Endothelial cell of umbilical vein (primary cell): Measurements from ENCODE around the gene ACTL7B. TPM values are rescaled to one million over a fixed set of nuclear protein-coding genes. Genes with fewer than 3 reads are reported as not detected.

Source experiments
- BruUV-seq: library from RNA; stranded (reverse); fragments of 400-500 nt; replicated peaks from 2 replicates; lab custom pipeline; 2021; lab: Mats Ljungman, UMichigan
- CTCF ChIA-PET: fragments of 300-600, 350-600 bp; sonication (Branson Sonifier 250); formaldehyde crosslinking; loops from one replicate; lab custom pipeline; 2021; ENCODE audit warnings: antibody characterized with exemption, inconsistent platforms; lab: Charles Lee
- POLR2A ChIA-PET: fragments of 300-600, 350-600 bp; sonication (Branson Sonifier 250); formaldehyde crosslinking; loops from one replicate; lab custom pipeline; 2021; ENCODE audit warnings: antibody characterized with exemption, inconsistent platforms; lab: Charles Lee
- DNase-seq: peaks from one replicate; pipeline ENCODE4 v3.0.0-alpha.2; 2011; ENCODE audit warnings: low read depth, low spot score
- FAIRE-seq: peaks from 2 replicates; lab custom pipeline; 2011; peaks lifted over from hg19 to GRCh38; lab: Jason Lieb, UNC
- H2AFZ ChIP-seq: 2 replicates; pipeline ENCODE4 v1.6.0; 2012; ENCODE audit warnings: low read depth, low read length, control low read depth, inconsistent platforms
- H3K27ac ChIP-seq: 2 replicates; pipeline ENCODE4 v1.5.1; 2011; ENCODE audit warnings: low read depth, mild to moderate bottlenecking, control low read depth, low read length, moderate library complexity; ENCODE audit not compliant: insufficient read depth
- H3K27me3 ChIP-seq, 2 experiments: 2 replicates each; pipeline versions ENCODE4 v1.6.0 to v1.6.1; 2011; ENCODE audit warnings: low read length in 2 of 2, mixed read lengths in 1 of 2; ENCODE audit not compliant: control insufficient read depth in 2 of 2, insufficient read depth in 2 of 2
- H3K36me3 ChIP-seq, 2 experiments: 2 replicates in 1 of 2; 3 replicates in 1 of 2; pipeline ENCODE4 v1.5.1; 2011; ENCODE audit warnings: low read length in 2 of 2, mild to moderate bottlenecking in 1 of 2, moderate library complexity in 1 of 2; ENCODE audit not compliant: control insufficient read depth in 2 of 2, insufficient read depth in 2 of 2; ENCODE audit errors: extremely low read depth in 1 of 2
- H3K4me1 ChIP-seq: 3 replicates; pipeline ENCODE4 v1.5.1; 2011; ENCODE audit warnings: mild to moderate bottlenecking, low read length; ENCODE audit not compliant: control insufficient read depth, insufficient read depth; ENCODE audit errors: extremely low read depth
- H3K4me2 ChIP-seq: 2 replicates; pipeline ENCODE4 v1.6.1; 2011; ENCODE audit warnings: low read length, control low read depth, mixed read lengths; ENCODE audit not compliant: insufficient read depth
- H3K4me3 ChIP-seq, 3 experiments: fragments of 200-600 bp in 1 of 3; sonication (generic), shearing (Covaris generic) in 1 of 3; replicated peaks in 1 of 3; 2 replicates each; pipeline ENCODE4 v1.5.1; 2011 to 2016; ENCODE audit warnings: control low read depth in 3 of 3, low read length in 3 of 3, mild to moderate bottlenecking in 2 of 3, inconsistent platforms in 1 of 3, low read depth in 1 of 3, moderate library complexity in 1 of 3; ENCODE audit not compliant: insufficient read depth in 1 of 3
- H3K79me2 ChIP-seq: 2 replicates; pipeline ENCODE4 v1.6.0; 2012; ENCODE audit warnings: low read length, inconsistent platforms; ENCODE audit not compliant: control insufficient read depth, insufficient read depth
- H3K9ac ChIP-seq: replicated peaks from 2 replicates; pipeline ENCODE3; 2011; ENCODE audit warnings: low read length, control low read depth; ENCODE audit not compliant: insufficient read depth; ENCODE audit errors: extremely low read depth
- H3K9me1 ChIP-seq: replicated peaks from 3 replicates; pipeline ENCODE4 v1.6.0; 2011; ENCODE audit warnings: mild to moderate bottlenecking, low read length; ENCODE audit not compliant: control insufficient read depth, insufficient read depth; ENCODE audit errors: extremely low read depth
- H3K9me3 ChIP-seq: replicated peaks from 2 replicates; pipeline ENCODE4 v1.5.1; 2012; ENCODE audit warnings: low read length, inconsistent platforms; ENCODE audit not compliant: control insufficient read depth, insufficient read depth
- H4K20me1 ChIP-seq: replicated peaks from 2 replicates; pipeline ENCODE3; 2011; ENCODE audit warnings: mild to moderate bottlenecking, low read length; ENCODE audit not compliant: control insufficient read depth, insufficient read depth; ENCODE audit errors: extremely low read depth
- CTCF ChIP-seq, 2 donors: IDR thresholded peaks; 1 replicate in 1 of 2; 2 replicates in 1 of 2; pipeline ENCODE4 v1.5.1; 2011; ENCODE audit warnings: low read length in 2 of 2, mild to moderate bottlenecking in 2 of 2, moderate library complexity in 2 of 2, control low read depth in 1 of 2, inconsistent platforms in 1 of 2, low read depth in 1 of 2; ENCODE audit not compliant: insufficient read depth in 1 of 2; ENCODE audit errors: extremely low read depth in 1 of 2
- EZH2 ChIP-seq: IDR thresholded peaks from 2 replicates; pipeline ENCODE4 v1.6.1; 2012; ENCODE audit warnings: borderline replicate concordance, low read depth, mild to moderate bottlenecking, moderate library complexity, low read length, inconsistent platforms; ENCODE audit not compliant: severe bottlenecking
- FOS ChIP-seq: IDR thresholded peaks from 2 replicates; pipeline ENCODE4 v1.6.1; 2011; ENCODE audit warnings: mild to moderate bottlenecking, low read length, moderate library complexity, borderline replicate concordance; ENCODE audit not compliant: insufficient read depth
- GATA2 ChIP-seq: IDR thresholded peaks from 2 replicates; pipeline ENCODE4 v1.7.0; 2011; ENCODE audit warnings: low read depth, mild to moderate bottlenecking, moderate library complexity, mixed read lengths, low read length; ENCODE audit not compliant: insufficient read length, insufficient read depth
- JUN ChIP-seq: IDR thresholded peaks from 2 replicates; pipeline ENCODE4 v1.6.1; 2011; ENCODE audit warnings: borderline replicate concordance, low read depth; ENCODE audit not compliant: insufficient read length, insufficient read depth
- MAX ChIP-seq: IDR thresholded peaks from 2 replicates; pipeline ENCODE4 v1.6.1; 2011; ENCODE audit not compliant: insufficient read depth, insufficient read length
- MYC ChIP-seq: IDR thresholded peaks from one replicate; pipeline ENCODE4 v1.6.1; 2011; ENCODE audit warnings: mild to moderate bottlenecking, low read depth, low read length
- POLR2A ChIP-seq: IDR thresholded peaks from 2 replicates; pipeline ENCODE4 v1.6.1; 2012; ENCODE audit warnings: low read depth, mild to moderate bottlenecking, control low read depth, low read length
- POLR2AphosphoS5 ChIP-seq: IDR thresholded peaks from 2 replicates; pipeline ENCODE4 v1.6.1; 2012; ENCODE audit warnings: low read depth, mild to moderate bottlenecking, control low read depth, low read length, moderate library complexity; ENCODE audit not compliant: insufficient read depth
- dilution Hi-C: fragments of 300-500 bp; cut with MboI; formaldehyde crosslinking; loops from one replicate; pipeline ENCODE4 v1.15.0; 2019; ENCODE audit warnings: low sequenced_read_pairs; ENCODE audit not compliant: extremely low pct_ligation_motif_present
- intact Hi-C: fragments of 100-400 bp; cut with micrococcal nuclease; formaldehyde crosslinking; loops from one replicate; pipeline ENCODE4 v1.10.0; 2022
- polyA plus RNA-seq, 4 experiments: library from polyadenylated mRNA; depleted of rRNA in 3 of 4; stranded (reverse) in 3 of 4; unstranded in 1 of 4; fragments of >200 nt; gene quantifications; 2 replicates each; pipeline versions ENCODE4 v1.2.1 to v1.2.3, GENCODE V29; 2011 to 2012; ENCODE audit warnings: missing spikeins in 1 of 4
- total RNA-seq: library from RNA; stranded (reverse); gene quantifications from 2 replicates; pipeline ENCODE4 v1.2.3, GENCODE V29; 2021

The ACTL7B gene
- total and polyA plus RNA-seq, 2 donors (not counting 3 experiments of a cell fraction or from before 2014, with no cell fraction given), result not detected

GRCh38 chr9:108884701-108885100, 28.9 kb upstream of the ACTL7B start:
- H3K9me1 ChIP-seq, result no peaks in the 10 kb centered on the region
- TF ChIP-seq CTCF (IDR thresholded peaks at IDR 0.05; ENCODE audit: extremely low read depth in 1 of 2, insufficient read depth in 1 of 2, low read depth in 1 of 2, low read length in 2 of 2) (no peak), GATA2 (no peak), JUN (no peak), MYC (no peak), POLR2A (no peak), POLR2AphosphoS5 (no peak), FOS (no peak), EZH2 (no peak), MAX (no peak)
- peaks cover 0 to 4% of the 10 kb centered on the region in 2 experiments for H3K36me3 ChIP-seq
- no peak overlapping the region for H3K4me2 ChIP-seq
- H2AFZ ChIP-seq, result no peak overlapping the region
- FAIRE-seq (no peak), DNase-seq (no peak)
- no peak overlapping the region for H3K4me3 ChIP-seq
- POLR2A ChIA-PET, result no interaction called here
- H3K9me3 ChIP-seq, result no peaks in the 10 kb centered on the region
- H3K4me1 ChIP-seq, result peaks cover 3% of the 10 kb centered on the region
- dilution Hi-C loops (no loop called here), intact Hi-C loops (no loop called here)
- CTCF ChIA-PET, result interaction anchor here (0.9 kb wide), 1 partner anchor 16 kb away, joined by 3 read pairs; no protein-coding TSS in a partner anchor
- BruUV-seq, result no TSS peak
- H4K20me1 ChIP-seq, result no peaks in the 10 kb centered on the region
- no peaks in the 10 kb centered on the region for H3K27me3 ChIP-seq
- H3K27ac ChIP-seq, result no peak overlapping the region
- no peak overlapping the region for H3K9ac ChIP-seq
- H3K79me2 ChIP-seq, result no peaks in the 10 kb centered on the region
